Transverse colon (tissue), 4 donors: ENCODE data around the gene MAST4.

Experiments used
- POLR2A ChIP-seq: fragments of 450-650 bp; IDR thresholded peaks from one replicate; pipeline ENCODE4 v1.6.1; 2016; ENCODE audit warnings: antibody characterized with exemption, mild to moderate bottlenecking, moderate library complexity
- POLR2AphosphoS5 ChIP-seq, 3 donors: sonication (generic); formaldehyde crosslinking; IDR thresholded peaks; one replicate each; pipeline ENCODE4 v1.6.1; 2016; ENCODE audit warnings: antibody characterized with exemption in 3 of 3
- TF ChIP-seq, protein P1 (sequence below), 5 experiments: fragments of 200-600 bp in 3 of 5; fragments of 450-650 bp in 2 of 5; sonication (generic) in 3 of 5; IDR thresholded peaks; 1 replicate in 2 of 5; 2 replicates in 3 of 5; pipeline ENCODE4 v1.5.1; 2016 to 2017; ENCODE audit warnings: antibody characterized with exemption in 5 of 5, inconsistent platforms in 3 of 5, mild to moderate bottlenecking in 2 of 5, moderate library complexity in 1 of 5

DNA sequence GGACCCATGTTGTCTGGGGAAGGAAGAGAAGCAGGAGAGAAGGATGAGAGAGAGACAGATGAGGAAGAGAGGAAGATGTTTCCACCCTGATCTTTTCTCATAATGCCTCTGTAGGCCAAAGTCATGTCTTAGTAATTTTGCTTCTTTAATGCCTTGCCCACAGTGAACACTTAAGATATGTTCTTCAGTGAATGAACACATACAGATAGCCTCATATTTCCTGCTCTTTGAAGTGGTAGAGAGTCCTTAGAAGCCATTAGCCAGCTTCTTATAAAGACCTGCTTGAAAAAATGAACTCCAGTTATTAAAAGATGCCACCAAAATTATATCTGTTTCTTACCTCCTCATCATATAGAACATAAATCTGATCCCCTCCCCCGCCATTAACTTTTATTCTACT, 356.0 kb downstream of the MAST4 start:
- TF ChIP-seq POLR2AphosphoS5 (IDR thresholded peaks at IDR 0.05) (no peak), POLR2A (no peak)
- TF ChIP-seq, protein P1, sequence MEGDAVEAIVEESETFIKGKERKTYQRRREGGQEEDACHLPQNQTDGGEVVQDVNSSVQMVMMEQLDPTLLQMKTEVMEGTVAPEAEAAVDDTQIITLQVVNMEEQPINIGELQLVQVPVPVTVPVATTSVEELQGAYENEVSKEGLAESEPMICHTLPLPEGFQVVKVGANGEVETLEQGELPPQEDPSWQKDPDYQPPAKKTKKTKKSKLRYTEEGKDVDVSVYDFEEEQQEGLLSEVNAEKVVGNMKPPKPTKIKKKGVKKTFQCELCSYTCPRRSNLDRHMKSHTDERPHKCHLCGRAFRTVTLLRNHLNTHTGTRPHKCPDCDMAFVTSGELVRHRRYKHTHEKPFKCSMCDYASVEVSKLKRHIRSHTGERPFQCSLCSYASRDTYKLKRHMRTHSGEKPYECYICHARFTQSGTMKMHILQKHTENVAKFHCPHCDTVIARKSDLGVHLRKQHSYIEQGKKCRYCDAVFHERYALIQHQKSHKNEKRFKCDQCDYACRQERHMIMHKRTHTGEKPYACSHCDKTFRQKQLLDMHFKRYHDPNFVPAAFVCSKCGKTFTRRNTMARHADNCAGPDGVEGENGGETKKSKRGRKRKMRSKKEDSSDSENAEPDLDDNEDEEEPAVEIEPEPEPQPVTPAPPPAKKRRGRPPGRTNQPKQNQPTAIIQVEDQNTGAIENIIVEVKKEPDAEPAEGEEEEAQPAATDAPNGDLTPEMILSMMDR (IDR thresholded peaks at IDR 0.05), result no peak
